RWPE1 (cell line): Measurements from ENCODE around the gene TENM4.
"Not testable (repeated sequence)": the region's sequence is repeated elsewhere in the genome, so short reads cannot be mapped to it uniquely, and the experiment has no call there.

Experiments
- CTCF ChIA-PET: fragments of 350-600 bp; sonication (Branson Sonifier 250); formaldehyde crosslinking; extraction: SDS; loops from one replicate; lab custom pipeline; 2021; lab: Yijun Ruan, JAX
- POLR2A ChIA-PET: fragments of 400-600 bp; formaldehyde crosslinking; extraction: SDS; loops from one replicate; lab custom pipeline; 2020; ENCODE audit warnings: antibody characterized with exemption; ENCODE audit not compliant: low non-redundant PET; lab: Yijun Ruan, JAX
- DNase-seq: peaks from one replicate; pipeline ENCODE4 v3.0.0; 2012; ENCODE audit warnings: low spot score
- H3K27ac ChIP-seq: fragments of 450-650 bp; 2 replicates; pipeline ENCODE4 v1.5.1; 2017
- TF ChIP-seq, protein P1 (sequence below): fragments of 450-650 bp; conservative IDR thresholded peaks from 2 replicates; pipeline ENCODE4 v1.5.1; 2017; ENCODE audit warnings: low read depth, mild to moderate bottlenecking

Gene TENM4

DNA sequence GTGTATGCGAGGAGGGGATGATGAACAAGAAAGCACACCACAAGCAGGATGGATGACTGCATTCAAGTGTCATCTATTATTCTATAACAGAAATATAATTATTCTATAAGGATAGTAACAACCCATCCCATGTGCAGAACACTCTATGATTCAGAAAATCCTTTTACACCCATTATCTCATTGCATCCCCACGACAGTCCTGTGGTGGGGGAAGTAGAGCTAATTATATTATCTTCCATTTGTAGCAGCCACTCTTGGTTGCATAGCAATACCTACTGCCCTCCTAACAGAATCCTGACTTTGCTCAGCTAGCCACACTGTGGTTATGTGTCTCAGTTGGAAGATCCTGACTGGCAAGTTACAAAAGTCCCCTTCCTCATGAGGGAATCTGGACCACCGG lies 459.7 kb downstream of the TENM4 start:
- DNase-seq: no peak
- no peak overlapping the region for H3K27ac ChIP-seq
- ChIA-PET POLR2A (no interaction called here), CTCF (interaction anchor here (0.6 kb wide), 1 partner anchor 167 kb away, joined by 5 read pairs; no protein-coding TSS in a partner anchor)
- TF ChIP-seq, protein P1, sequence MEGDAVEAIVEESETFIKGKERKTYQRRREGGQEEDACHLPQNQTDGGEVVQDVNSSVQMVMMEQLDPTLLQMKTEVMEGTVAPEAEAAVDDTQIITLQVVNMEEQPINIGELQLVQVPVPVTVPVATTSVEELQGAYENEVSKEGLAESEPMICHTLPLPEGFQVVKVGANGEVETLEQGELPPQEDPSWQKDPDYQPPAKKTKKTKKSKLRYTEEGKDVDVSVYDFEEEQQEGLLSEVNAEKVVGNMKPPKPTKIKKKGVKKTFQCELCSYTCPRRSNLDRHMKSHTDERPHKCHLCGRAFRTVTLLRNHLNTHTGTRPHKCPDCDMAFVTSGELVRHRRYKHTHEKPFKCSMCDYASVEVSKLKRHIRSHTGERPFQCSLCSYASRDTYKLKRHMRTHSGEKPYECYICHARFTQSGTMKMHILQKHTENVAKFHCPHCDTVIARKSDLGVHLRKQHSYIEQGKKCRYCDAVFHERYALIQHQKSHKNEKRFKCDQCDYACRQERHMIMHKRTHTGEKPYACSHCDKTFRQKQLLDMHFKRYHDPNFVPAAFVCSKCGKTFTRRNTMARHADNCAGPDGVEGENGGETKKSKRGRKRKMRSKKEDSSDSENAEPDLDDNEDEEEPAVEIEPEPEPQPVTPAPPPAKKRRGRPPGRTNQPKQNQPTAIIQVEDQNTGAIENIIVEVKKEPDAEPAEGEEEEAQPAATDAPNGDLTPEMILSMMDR: no peak

DNA sequence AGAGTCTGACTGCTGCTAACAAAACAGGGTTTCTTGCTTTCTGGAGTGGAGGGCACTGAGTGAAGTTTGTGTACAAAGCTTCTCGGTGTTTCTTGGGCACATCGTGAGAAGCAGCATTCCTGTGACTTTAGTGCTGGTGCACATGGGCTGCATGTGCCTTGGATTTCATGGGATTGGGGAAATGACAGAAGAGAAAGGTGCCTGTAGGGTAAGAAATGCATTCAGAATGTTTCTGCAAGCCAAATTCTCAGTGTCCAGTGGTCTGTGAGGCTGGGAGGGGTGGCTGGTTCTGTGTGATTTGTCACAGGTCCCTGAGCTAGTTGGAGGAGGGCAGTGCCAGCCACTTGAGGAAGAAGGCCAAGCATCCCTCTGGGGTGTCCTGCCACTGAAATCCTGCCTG lies 462.0 kb downstream of the TENM4 start:
- CTCF ChIA-PET: no interaction called here
- TF ChIP-seq, protein P1: no peak
- DNase-seq: no peak
- no peak overlapping the region for H3K27ac ChIP-seq
- POLR2A ChIA-PET: no interaction called here

DNA sequence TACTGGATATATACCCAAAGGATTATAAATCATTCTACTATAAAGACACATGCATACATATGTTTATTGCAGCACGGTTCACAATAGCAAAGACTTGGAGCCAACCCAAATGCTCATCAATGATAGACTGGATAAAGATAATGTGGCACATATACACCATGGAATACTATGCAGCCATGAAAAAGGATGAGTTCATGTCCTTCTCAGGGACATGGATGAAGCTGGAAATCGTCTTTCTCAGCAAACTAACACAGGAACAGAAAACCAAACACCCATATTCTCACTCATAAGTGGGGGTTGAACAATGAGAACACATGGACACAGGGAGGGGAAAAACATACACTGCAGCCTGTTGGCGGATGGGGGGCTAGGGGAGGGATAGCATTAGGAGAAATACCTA lies 463.0 kb downstream of the TENM4 start:
- POLR2A ChIA-PET, H3K27ac ChIP-seq, CTCF ChIA-PET, DNase-seq: not testable (repeated sequence)

DNA sequence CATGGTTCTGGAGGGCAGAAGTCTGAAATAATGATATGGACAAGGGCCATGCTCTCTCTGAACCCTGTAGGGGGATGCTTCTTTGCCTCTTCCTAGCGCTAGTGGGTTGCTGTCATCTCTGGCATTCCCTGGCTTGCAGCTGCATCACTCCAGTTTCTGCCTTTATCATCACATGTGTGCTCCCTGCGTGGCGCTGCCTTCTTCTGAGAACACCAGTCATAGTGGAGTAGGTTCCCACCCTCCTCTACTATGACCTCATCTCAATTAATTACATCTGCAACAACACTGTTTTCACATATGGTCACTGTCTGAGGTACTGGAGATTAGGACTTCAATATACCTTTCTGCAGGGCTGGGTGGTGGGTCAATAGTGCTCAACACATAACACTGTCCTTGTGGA lies 463.8 kb downstream of the TENM4 start:
- no peak overlapping the region for H3K27ac ChIP-seq
- TF ChIP-seq, protein P1: no peak
- no peak for DNase-seq
- ChIA-PET CTCF (no interaction called here), POLR2A (no interaction called here)

DNA sequence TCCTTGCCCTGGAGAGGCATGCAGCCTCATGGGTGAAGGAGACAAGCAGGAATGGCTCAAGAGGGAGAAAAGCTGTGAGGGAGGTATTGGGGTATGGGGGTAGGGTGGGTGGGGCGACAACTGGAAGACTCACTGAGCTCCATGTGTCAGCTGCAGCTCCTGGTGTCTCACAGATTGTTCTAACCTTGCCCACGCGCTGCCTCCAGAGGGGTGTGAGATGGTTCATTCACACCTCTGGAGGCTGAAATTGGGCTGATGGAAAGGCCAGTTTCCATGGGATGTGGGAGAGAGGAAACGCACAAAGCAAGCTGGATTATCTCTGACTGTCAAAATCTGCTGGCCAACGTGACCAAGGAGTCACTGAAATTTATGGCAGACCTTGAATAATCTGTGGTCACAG lies 465.7 kb downstream of the TENM4 start:
- no peak overlapping the region for H3K27ac ChIP-seq
- ChIA-PET POLR2A (no interaction called here), CTCF (interaction anchor here (0.5 kb wide), 1 partner anchor 859 kb away, joined by 3 read pairs; no protein-coding TSS in a partner anchor)
- no peak for DNase-seq
- TF ChIP-seq, protein P1: no peak

DNA sequence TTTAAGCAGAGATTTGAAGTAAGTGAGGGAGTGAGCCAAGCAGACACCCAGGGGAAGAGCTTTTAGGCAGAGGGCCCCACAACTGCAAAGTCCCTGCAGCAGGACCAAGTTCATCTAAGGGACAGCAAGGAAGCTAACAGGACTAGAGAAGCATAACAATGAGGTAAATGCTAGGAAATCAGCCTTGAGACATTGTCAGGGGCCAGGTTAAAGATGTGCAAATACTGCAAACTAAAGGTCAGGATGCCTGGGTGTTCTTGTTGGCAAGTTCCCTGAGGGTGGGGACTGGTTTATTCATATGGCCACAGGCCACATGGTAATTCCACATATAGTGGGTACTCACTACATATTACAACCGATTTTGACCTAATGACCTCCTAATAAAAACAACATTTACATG lies 467.0 kb downstream of the TENM4 start:
- H3K27ac ChIP-seq: no peak overlapping the region
- ChIA-PET POLR2A (no interaction called here), CTCF (no interaction called here)
- DNase-seq: no peak
- TF ChIP-seq, protein P1: no peak

DNA sequence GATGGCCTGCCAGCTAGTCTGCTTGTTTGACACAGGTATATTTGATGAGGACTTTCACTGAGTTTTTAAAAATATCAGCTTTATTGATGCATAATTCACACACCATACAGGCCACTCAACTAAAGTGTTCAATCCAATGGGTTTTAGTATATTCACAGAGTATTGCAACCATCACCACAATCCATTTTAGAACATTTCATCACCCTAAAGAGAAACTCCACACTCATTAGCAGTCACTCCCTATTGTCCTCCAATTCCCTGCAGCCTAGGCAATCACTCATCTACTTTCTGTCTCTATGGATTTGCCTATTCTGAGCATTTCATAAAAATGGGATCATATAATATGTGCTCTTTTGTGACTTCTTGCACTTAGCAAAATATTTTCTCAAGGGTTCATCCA lies 468.2 kb downstream of the TENM4 start:
- ChIA-PET CTCF (no interaction called here), POLR2A (no interaction called here)
- TF ChIP-seq, protein P1: no peak
- no peak overlapping the region for H3K27ac ChIP-seq
- DNase-seq: no peak
